HL-60/S4 treated with phorbol 12-myristate 13-acetate at 8.2 ng/mL for 4 days and 3 days (cell line): Measurements from ENCODE around the gene PLS1.
"Not testable (repeated sequence)": the region's sequence is repeated elsewhere in the genome, so short reads cannot be mapped to it uniquely, and the experiment has no call there.

Experiments
- in situ Hi-C: fragments of 300-500 bp; cut with MboI; formaldehyde crosslinking; loops from 2 replicates; pipeline ENCODE4 v1.15.0; 2022; ENCODE audit warnings: low sequenced_read_pairs

The PLS1 gene

DNA sequence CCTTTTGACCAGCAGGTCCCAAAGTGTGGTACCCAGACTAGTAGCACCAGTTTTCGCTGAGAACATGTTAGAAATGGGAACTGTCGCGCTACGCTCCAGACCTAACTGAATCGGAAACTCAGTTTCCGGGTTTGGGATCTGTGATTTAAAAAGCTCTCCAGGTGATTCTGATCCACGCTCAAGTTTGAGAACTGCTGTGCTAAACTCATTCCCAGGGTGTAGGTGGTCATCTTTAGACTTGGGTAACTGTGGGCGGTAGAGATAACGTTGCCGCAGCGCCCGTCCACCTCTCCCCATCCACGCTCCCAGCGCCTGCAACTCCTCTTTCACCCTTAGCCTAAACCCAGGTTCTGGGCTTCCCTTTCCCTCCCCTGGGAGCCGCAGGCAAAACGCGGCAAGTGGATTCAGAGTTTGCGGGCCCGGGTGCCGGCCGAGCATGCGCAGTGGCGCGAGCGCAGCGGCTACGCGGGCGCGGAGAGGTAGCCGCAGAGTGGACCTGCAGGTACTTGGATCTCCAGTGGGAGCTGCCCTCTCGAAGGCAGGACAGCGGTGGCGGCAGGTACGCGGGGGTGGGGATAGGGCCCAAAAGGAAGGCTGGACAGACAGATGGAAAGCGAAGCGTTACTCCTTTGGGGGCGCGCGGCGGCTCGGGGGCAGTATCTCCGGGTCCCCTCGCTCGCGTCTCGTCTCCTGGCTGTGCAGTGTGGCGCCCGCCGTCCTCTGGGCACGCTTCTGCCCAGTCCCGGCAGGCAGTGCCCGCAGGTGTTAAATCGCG is at the start of gene PLS1:
Gene PLS1, plus strand, starts transcription at position 443 of the 775 bp plus-strand sequence. CDS start 67,845 bp downstream, outside the sequence.
- in situ Hi-C loops: loop anchor here (25.0 kb wide), 1 partner anchor 391 kb away; no protein-coding TSS in a partner anchor

DNA sequence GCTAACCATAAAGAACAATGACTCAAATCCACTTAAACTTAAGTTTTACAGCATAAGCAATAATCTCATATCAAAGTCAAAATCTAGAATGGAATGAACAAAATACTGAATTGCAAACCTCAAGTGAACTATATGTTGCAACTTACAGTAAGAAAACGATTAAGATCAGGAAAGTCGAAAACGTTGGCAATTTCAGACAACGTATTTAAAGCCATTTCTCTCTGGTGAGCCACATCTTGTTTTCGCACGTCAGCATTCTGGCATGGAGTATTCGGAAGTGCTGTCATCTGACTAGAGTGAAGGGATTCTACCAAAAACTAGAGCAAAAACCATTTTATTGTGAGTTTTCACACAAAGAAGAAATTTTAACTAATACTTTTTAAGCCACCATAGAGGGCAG is 46.2 kb upstream of the PLS1 start:
- in situ Hi-C loops: no loop called here

- in situ Hi-C loops: not testable (repeated sequence)
Observed at GRCh38 chr3:142552579-142552978, 43.6 kb upstream of the PLS1 start.

- in situ Hi-C loops: no loop called here
Observed at GRCh38 chr3:142553741-142554140, 42.5 kb upstream of the PLS1 start.

DNA sequence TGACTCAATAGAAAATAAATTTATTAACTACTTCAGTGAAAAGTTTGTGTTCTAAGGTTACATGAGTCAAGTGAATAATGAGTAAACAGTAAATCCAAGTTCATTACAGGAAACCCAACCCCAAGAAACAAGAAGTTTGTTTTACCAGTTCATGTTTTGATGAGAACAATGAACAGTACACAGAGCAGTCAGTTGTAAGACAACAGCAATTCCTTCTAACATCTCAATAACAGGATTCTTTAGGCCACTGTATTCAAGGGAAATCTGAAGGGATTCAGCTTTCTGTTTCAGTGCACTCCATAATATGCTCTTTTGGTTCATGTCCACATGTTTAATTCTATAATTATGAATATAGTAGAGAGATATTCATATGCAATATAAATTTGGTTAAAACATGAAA is 36.1 kb upstream of the PLS1 start:
- in situ Hi-C loops: no loop called here

GRCh38 chr3:142563496-142563997 is 32.6 kb upstream of the PLS1 start:
- in situ Hi-C loops: no loop called here

GRCh38 chr3:142566096-142566495 is 30.1 kb upstream of the PLS1 start:
- in situ Hi-C loops: no loop called here

DNA sequence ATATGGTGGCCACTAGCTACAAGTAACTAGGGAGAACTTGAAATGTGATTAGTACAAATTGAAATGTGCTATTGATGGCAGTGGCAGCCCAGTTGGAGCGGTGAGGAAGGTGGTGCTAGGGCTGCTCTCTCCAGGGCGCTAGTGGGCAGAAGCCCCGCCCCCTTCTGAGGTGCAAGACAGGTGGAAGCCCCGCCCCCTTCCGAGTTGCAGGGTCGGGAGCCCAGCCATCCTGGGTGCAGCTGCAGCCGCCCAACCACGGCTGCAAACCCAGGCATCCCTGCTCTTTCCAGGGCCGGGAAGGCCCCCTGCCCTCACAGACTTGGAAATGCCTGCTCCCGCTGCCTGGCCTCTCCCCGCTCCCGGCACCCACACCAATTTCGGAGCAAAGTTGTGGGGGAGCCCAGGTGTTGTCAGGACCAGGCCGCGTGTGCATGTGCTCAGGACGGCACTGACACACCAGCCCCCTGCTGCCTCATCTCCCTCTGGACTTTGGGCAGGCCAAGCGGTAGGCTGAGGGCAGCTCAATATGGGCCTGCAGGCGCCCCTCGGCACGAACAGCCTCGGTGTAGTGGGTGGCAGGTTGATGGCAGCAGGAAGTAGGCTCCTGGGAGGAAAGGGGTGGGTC is 27.7 kb upstream of the PLS1 start:
- in situ Hi-C loops: no loop called here

GRCh38 chr3:142569422-142569821 is 26.8 kb upstream of the PLS1 start:
- in situ Hi-C loops: not testable (repeated sequence)

DNA sequence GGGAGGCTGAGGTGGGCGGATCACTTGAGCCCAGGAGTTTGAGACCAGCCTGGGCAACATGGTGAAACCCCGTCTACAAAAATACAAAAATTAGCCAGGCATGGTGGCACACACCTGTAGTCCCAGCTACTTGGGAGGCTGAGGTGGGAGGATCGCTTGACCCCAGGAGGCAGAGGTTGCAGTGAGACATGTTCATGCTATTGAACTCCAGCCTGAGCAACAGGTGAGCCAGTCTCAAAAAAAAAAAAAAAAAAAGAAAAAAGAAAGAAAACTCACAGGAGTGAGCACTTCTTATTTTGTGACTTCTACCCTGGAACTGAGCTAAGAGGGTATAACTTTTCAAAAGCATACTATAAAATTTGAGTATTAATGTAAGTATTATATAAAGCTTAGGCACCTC is 22.0 kb upstream of the PLS1 start:
- in situ Hi-C loops: not testable (repeated sequence)

DNA sequence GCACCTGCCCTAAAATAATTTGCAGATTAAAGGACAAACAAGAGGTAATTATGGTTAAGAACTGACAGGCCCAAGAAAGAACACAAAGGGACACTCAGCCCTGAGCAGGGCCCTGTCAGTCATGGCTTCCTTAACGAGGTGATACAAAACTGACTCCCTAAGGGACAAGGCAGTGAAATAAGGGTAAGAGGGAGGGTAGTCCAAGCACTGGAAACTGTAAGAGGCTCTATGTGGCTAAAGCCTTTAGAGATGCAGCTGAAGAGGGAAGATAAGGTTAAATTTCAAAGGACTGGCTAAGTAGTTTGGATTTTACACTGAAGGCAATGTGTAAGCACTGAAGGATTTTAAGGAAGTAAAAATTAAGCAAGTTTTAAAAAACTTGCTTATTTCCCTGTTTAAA is 21.5 kb upstream of the PLS1 start:
- in situ Hi-C loops: loop anchor here (25.0 kb wide), 1 partner anchor 413 kb away; no protein-coding TSS in a partner anchor

DNA sequence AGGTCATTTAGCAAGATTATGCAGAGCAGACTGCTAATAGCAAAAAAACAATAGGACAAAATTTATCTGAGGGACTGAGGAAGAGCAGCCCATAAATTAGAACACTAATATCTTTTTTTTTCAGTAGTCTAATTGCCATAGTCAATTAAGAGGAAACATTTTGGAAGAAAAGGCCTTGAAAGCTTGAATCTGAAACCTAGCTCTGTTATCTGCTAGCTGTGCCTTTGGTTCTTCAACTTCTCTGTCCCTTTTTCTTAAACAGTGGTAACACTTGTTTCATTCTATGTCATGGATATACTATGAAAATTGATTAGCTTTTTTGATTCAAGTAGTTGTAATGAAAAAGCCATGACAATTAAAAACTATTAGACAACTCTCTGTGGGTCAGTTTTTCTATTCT is 19.4 kb upstream of the PLS1 start:
- in situ Hi-C loops: loop anchor here (25.0 kb wide), 1 partner anchor 411 kb away; no protein-coding TSS in a partner anchor

DNA sequence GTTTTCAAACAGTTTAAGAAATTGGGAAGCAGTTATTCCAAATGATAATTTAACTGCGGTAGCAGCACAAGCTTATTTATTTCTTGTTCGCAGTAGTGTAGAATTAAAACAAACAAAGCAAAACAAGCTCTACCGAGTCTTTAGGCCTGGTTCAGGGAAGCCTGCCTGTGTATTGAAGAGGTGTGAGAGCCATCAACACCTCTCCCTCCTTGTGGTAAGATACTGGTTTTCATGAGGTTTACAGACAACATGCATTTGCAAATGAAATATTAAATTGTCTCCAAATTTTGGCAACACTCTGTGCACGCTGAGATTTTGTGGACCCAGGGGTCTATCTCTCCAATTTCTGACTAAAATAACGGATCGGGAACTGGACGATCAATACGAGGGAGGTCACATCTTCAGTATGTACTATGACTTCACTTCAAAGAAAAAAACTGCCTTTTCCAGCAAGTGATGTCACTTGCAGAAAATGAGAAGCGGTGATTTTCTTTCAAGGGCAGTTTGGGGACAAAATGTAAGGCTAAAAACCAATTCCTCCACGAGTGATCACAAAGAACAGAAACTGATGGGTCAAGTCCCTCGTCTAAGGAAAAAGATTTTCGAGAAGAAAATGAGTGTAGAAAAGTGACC is 18.4 kb upstream of the PLS1 start:
- in situ Hi-C loops: loop anchor here (25.0 kb wide), 1 partner anchor 409 kb away; no protein-coding TSS in a partner anchor

- in situ Hi-C loops: loop anchor here (25.0 kb wide), 1 partner anchor 409 kb away; no protein-coding TSS in a partner anchor
Observed at GRCh38 chr3:142578329-142579223, 17.6 kb upstream of the PLS1 start, which contains the start of gene ATR. TSS of gene ATR (minus strand) at chr3:142578733. CDS start at chr3:142578704, 29 bp downstream.

DNA sequence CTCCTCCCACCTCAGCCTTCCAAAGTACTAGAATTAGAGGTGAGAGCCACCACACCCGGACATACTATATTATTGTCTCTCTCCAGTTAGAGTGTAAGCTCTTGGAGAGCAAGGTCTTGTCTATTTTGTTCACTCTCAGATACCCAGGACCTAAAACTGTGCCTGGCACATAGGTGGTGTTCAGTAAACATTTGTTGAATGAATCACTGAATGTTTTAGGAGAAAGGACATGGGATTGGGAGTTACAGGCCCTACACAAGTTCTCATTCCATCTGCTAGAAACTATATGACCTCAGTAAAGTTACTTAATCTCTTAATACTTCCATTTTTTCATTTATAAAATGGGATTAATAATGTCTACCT is 16.2 kb upstream of the PLS1 start:
- in situ Hi-C loops: loop anchor here (25.0 kb wide), 1 partner anchor 407 kb away; no protein-coding TSS in a partner anchor

DNA sequence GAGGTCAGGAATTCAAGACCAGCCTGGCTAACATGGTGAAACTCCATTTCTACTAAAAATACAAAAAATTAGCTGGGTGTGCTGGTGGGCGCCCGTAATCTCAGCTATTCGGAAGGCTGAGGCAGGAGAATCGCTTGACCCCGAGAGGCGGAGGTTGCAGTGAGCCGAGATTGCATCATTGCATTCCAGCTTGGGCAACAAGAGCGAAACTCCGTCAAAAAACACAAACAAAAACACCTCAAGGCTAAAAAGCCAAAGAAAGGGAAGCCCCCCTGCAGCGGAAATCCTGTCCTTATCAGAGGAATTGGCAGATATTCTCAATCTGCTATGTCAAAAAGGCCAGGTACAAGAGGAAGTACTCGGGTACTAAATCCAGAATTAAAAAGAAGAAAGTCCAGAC is 15.1 kb upstream of the PLS1 start:
- in situ Hi-C loops: loop anchor here (25.0 kb wide), 1 partner anchor 406 kb away; no protein-coding TSS in a partner anchor

GRCh38 chr3:142586803-142587406 is 9.3 kb upstream of the PLS1 start:
- in situ Hi-C loops: loop anchor here (25.0 kb wide), 1 partner anchor 400 kb away; no protein-coding TSS in a partner anchor

- in situ Hi-C loops: loop anchor here (25.0 kb wide), 1 partner anchor 399 kb away; no protein-coding TSS in a partner anchor
Observed at GRCh38 chr3:142588703-142589102, 7.5 kb upstream of the PLS1 start.

- in situ Hi-C loops: loop anchor here (25.0 kb wide), 1 partner anchor 395 kb away; no protein-coding TSS in a partner anchor
Observed at GRCh38 chr3:142592268-142592667, 3.9 kb upstream of the PLS1 start.
